Fibroblast of lung (primary cell): ENCODE measurements around the gene KRTAP4-2.

Experiments
- CTCF ChIP-seq, 2 donors: IDR thresholded peaks in 1 of 2; conservative IDR thresholded peaks in 1 of 2; 1 replicate in 1 of 2; 2 replicates in 1 of 2; pipeline ENCODE4 v1.5.1; 2011 to 2012; ENCODE audit warnings: low read length in 2 of 2, control low read depth in 1 of 2, inconsistent platforms in 1 of 2, low read depth in 1 of 2, mild to moderate bottlenecking in 1 of 2
- EZH2 ChIP-seq: IDR thresholded peaks from 2 replicates; pipeline ENCODE4 v1.5.1; 2012; ENCODE audit warnings: low read length, control low read depth, mild to moderate bottlenecking; ENCODE audit errors: missing control alignments

GRCh38 chr17:41196068-41196467 lies 18.0 kb upstream of the KRTAP4-2 start:
- TF ChIP-seq CTCF (conservative IDR thresholded peaks at IDR 0.05 in 1 of 2, IDR thresholded peaks at IDR 0.05 in 1 of 2; ENCODE audit: low read depth in 1 of 2, low read length in 2 of 2): no peak
- no peak for TF ChIP-seq EZH2
